ENCODE results near the gene TAS2R4. TPM values are rescaled to one million over a fixed set of nuclear protein-coding genes. Genes with fewer than 3 reads are reported as not detected.

TAS2R4 gene
- total RNA-seq (ENCODE audit: low replicate concordance) = 0.38 and 0.70 TPM in 2 replicates

GRCh38 chr7:141776374-141776773 lies at the start of gene TAS2R4:
TAS2R4 (plus strand) TSS chr7:141776674; CDS start chr7:141778489, 1,815 bp downstream.

GRCh38 chr7:141737836-141738591 lies 38.5 kb upstream of the TAS2R4 start, which contains the start of gene SSBP1:
SSBP1 (plus strand) TSS chr7:141738358; CDS start chr7:141739167, 809 bp downstream.

GRCh38 chr7:141763797-141764196 lies 12.7 kb upstream of the TAS2R4 start, which contains the start of gene TAS2R3:
TAS2R3 (plus strand) TSS chr7:141764097; CDS start chr7:141764159, 62 bp downstream.

GRCh38 chr7:141789917-141790316 lies 13.4 kb downstream of the TAS2R4 start, which contains the start of gene TAS2R5:
TAS2R5 (plus strand) TSS chr7:141790217; CDS start chr7:141790362, 145 bp downstream.

Other genes with a start within 250 kb of the TAS2R4 start
- 6.9 and 19.6 TPM in 2 replicates for gene AGK, start 225.3 kb upstream of the TAS2R4 start, total RNA-seq (ENCODE audit: low replicate concordance)
- 7.2 and 13.7 TPM in 2 replicates for gene DENND11, start 74.5 kb upstream of the TAS2R4 start, total RNA-seq (ENCODE audit: low replicate concordance)
- gene WEE2, start 68.3 kb upstream of the TAS2R4 start, total RNA-seq (ENCODE audit: low replicate concordance) = not detected in 2 replicates
- 77.3 and 178 TPM in 2 replicates for gene SSBP1, start 38.3 kb upstream of the TAS2R4 start, total RNA-seq (ENCODE audit: low replicate concordance)
- 0.68 and 1.8 TPM in 2 replicates for gene TAS2R3, start 12.6 kb upstream of the TAS2R4 start, total RNA-seq (ENCODE audit: low replicate concordance)
- gene TAS2R5, start 13.5 kb downstream of the TAS2R4 start, total RNA-seq (ENCODE audit: low replicate concordance) = 0.38 and 0.59 TPM in 2 replicates
- gene PRSS37, start 64.8 kb downstream of the TAS2R4 start, total RNA-seq (ENCODE audit: low replicate concordance) = not detected in 2 replicates
- not detected in 2 replicates for gene OR9A4, start 139.7 kb downstream of the TAS2R4 start, total RNA-seq (ENCODE audit: low replicate concordance)
- not detected in 2 replicates for gene CLEC5A, start 170.3 kb downstream of the TAS2R4 start, total RNA-seq (ENCODE audit: low replicate concordance)
- gene TAS2R38, start 197.1 kb downstream of the TAS2R4 start, total RNA-seq (ENCODE audit: low replicate concordance) = not detected in 2 replicates
- under 0.01 TPM in 2 replicates for gene MGAM, start 219.2 kb downstream of the TAS2R4 start, total RNA-seq (ENCODE audit: low replicate concordance)